ENCODE measurements around the gene TSPAN17.
"Not testable (repeated sequence)": the region's sequence is repeated elsewhere in the genome, so short reads cannot be mapped to it uniquely, and the experiment has no call there.

Gene TSPAN17

DNA sequence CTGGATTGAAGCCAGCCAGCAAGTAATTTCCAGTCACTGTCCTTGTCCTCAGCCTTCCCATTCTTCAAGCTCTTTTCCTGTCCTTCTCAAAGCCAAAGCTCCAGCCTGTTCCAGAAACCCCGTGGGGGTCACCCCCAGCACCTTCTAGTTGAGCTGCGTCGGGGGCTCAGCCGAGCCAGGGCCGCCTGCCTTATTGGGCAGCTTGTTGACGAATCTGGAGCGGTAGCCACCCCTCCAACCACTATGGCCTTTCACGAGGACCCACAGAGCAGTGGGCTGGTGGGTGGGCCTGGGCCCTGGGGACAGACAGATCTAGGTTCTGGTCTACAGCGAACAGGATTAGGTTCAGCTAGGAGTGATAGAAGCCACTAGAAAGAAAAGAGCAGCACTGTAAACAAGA, 47.3 kb downstream of the TSPAN17 start:
- no peak for TF ChIP-seq ZFX (IDR thresholded peaks at IDR 0.05)
- TF ChIP-seq, protein P1, sequence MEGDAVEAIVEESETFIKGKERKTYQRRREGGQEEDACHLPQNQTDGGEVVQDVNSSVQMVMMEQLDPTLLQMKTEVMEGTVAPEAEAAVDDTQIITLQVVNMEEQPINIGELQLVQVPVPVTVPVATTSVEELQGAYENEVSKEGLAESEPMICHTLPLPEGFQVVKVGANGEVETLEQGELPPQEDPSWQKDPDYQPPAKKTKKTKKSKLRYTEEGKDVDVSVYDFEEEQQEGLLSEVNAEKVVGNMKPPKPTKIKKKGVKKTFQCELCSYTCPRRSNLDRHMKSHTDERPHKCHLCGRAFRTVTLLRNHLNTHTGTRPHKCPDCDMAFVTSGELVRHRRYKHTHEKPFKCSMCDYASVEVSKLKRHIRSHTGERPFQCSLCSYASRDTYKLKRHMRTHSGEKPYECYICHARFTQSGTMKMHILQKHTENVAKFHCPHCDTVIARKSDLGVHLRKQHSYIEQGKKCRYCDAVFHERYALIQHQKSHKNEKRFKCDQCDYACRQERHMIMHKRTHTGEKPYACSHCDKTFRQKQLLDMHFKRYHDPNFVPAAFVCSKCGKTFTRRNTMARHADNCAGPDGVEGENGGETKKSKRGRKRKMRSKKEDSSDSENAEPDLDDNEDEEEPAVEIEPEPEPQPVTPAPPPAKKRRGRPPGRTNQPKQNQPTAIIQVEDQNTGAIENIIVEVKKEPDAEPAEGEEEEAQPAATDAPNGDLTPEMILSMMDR (conservative IDR thresholded peaks at IDR 0.05): no peak
- H3K27ac ChIP-seq: no peak overlapping the region

DNA sequence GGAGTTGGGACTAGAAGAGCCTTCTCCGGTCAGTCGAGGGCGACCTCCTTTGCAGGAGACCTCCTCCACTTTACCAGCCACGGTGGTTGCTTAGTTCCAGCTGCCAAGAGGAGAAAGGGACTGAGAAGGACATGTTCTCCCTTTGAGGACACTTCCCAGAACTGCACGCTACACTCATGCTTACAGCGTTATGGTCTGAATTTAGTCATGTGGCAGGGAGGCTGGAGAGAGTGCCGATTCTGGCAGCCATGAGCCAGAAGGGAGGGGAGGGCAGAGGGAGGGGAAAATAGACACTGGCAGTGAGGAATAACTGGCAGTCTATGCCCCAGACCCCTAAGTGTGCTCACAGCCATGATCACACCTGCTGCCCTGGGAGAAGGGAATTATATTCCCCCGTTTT, 47.8 kb downstream of the TSPAN17 start:
- TF ChIP-seq, protein P1 (conservative IDR thresholded peaks at IDR 0.05): no peak
- no peak for TF ChIP-seq ZFX (IDR thresholded peaks at IDR 0.05)
- H3K27ac ChIP-seq: no peak overlapping the region

DNA sequence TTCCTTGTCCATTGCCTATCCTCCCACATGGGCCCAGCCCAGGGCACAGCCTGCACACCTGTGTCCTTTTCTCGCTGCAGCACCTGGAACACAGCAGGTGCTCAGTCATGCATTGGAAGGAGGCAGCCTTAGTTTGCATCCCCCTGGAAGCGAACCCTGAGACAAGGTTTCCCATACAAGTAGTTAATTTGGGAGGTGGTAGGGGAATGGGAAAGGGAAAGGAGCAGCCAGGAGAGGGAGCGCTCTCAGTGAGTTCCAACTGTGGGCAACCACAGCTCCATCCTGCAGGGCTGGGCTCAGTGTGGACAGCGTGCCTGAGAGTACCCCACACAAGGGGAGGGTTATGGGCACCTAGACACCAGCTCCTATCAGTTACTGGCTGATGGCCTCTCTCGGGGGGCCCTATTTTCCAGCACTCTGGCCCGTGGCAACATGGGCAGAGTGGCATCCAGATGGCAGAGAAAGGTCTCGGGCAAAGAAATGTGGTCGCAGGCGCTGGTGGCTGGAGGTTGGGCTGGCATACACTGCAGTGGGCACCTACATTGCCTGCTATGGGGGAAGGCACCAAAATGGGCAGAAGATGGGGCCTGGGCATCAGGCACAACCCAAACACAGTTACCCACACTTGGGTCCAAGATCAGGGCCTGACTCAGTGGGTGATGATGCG, 50.1 kb downstream of the TSPAN17 start:
- TF ChIP-seq ZFX (IDR thresholded peaks at IDR 0.05): no peak
- TF ChIP-seq, protein P1 (conservative IDR thresholded peaks at IDR 0.05): no peak
- H3K27ac ChIP-seq: no peak overlapping the region

DNA sequence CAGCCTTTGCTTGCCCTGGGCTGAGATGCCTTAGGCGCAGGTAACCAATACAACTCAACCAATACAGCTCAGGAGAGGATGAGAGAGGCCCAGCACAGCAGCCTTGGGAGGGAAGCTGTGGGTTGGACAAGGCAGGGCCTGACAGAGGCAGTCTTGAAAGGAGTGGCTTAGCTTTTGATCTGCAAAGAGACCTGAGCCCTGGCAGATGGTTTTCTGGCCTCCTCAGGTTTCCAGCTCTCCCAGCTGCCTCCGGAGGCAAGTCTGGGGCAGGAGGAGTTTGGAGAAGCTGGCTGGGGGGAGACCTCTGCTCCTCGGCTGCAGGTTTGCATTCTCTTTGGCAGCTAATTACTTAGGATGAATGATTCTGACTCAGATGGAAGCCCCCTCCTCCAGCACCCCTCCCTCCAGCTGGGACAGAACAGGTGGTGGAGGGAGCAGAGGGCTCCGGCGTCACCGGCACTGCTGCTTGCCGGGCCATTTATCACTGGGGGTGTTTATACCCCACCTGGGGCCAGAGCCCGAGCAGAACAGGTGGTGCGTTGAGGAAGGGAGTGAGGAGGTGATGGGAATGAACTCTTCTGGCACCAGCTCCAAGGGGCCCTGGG, 50.8 kb downstream of the TSPAN17 start:
- TF ChIP-seq, protein P1 (conservative IDR thresholded peaks at IDR 0.05): no peak
- TF ChIP-seq ZFX (IDR thresholded peaks at IDR 0.05): no peak
- H3K27ac ChIP-seq: no peak overlapping the region

GRCh38 chr5:176699446-176699845, 52.2 kb downstream of the TSPAN17 start:
- not testable (repeated sequence) for H3K27ac ChIP-seq

DNA sequence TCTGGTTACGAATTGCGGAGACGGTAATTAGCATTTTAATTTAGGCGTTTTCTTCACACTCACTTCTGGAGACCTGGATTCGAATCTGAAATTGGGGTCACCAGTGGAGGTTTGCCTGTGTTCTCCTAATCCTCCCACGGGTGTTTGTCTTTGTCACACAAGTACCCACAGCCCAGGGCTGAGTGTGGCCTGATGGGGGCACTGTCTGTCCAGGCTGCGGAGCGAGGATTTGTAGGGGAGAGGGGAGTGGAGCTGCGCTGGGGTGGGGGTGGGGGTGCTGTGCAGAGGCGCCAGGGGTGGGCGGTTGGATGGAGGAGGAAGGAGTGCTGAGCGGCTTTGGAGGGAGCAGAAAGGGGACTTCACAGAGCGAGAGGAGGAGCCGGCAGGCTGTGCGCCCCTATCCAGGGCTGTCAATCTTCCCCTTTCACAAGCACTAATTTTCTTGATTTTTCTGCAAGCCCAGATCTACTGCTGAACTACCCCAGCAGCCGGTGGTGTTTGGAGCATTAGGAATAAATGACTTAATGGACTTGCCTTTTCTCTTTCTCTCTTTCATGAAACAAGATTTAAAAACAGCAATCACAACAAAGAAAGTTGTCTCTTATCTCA, 53.1 kb downstream of the TSPAN17 start:
- TF ChIP-seq, protein P1 (conservative IDR thresholded peaks at IDR 0.05): no peak; the same call in 1 of the 2 replicates
- TF ChIP-seq ZFX (IDR thresholded peaks at IDR 0.05): no peak
- no peak overlapping the region for H3K27ac ChIP-seq

DNA sequence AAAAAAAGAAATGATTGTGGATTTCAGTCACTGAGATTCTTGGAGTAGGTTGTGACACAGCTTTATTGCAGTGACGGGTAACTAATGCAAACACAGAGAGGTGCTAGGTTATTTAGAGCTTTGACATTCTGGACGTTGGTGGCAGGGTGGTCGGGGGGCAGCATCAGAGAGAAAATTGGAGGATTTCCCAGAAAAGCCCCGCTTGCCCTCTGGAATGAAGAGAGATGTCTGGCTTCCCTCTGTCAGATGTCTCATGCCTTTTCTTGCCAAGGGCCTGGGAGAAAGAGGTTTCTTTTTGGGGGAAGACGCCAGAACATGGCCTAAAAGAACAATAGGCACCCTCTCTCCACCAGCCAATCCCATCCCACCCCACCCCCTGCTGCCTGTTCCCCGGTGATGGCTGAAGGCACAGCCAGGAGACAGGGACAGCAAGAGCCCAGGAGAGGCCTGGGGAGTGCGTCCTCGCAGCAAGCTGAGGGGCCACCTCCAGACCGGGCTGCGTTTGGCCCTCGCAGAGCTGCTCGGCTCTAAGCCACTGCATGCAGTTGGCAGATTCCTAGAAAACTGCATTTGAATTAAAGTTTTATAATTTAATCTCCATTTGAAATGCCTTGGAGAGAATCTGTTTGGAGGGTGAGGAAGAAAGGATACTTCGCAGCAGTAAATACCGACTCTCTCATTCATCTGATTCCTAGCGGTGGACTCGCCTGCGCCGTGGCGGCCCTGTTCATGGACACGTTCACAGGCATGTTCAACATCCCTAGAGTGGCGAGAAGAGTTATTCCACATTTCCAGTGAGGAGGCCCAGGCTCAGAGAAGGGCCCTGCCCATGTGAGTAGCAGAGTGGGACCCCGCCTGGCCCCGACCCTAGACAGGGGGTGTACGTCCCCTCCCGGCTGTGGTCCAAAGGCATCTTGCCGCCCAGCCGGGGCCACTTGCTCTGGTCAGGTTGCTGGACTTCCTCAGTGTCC, 55.7 kb downstream of the TSPAN17 start:
- H3K27ac ChIP-seq: no peak overlapping the region
- TF ChIP-seq ZFX (IDR thresholded peaks at IDR 0.05): no peak
- TF ChIP-seq, protein P1 (conservative IDR thresholded peaks at IDR 0.05): no peak
